Activated CD4-positive, alpha-beta memory T cell treated with anti-CD3 and anti-CD28 coated beads for 36 hours (primary cell): Measurements from ENCODE around the gene IGLL1. TPM values are rescaled to one million over a fixed set of nuclear protein-coding genes. Genes with fewer than 3 reads are reported as not detected.

Experiments
- CTCF ChIA-PET: fragments of 350-600 bp; sonication (Branson Sonifier 250); formaldehyde crosslinking; loops from one replicate; lab custom pipeline; 2021; ENCODE audit warnings: antibody characterized with exemption, inconsistent platforms; lab: Charles Lee
- POLR2A ChIA-PET: fragments of 350-600 bp; sonication (Branson Sonifier 250); formaldehyde crosslinking; loops from one replicate; lab custom pipeline; 2021; ENCODE audit warnings: antibody characterized with exemption; lab: Charles Lee
- DNase-seq: peaks from one replicate; pipeline ENCODE4 v3.0.0-alpha.2; 2020
- H3K27ac Mint-ChIP-seq: one replicate; pipeline ENCODE4 v1.8.0; 2021; ENCODE audit warnings: mixed read lengths
- H3K27me3 Mint-ChIP-seq: one replicate; pipeline ENCODE4 v1.8.0; 2021; ENCODE audit warnings: mixed read lengths
- H3K36me3 Mint-ChIP-seq: one replicate; pipeline ENCODE4 v1.8.0; 2021; ENCODE audit warnings: mixed read lengths
- H3K4me1 Mint-ChIP-seq: one replicate; pipeline ENCODE4 v1.8.0; 2021; ENCODE audit warnings: low read depth, mixed read lengths
- H3K4me3 Mint-ChIP-seq: one replicate; pipeline ENCODE4 v1.8.0; 2021; ENCODE audit warnings: mild to moderate bottlenecking, mixed read lengths
- H3K9me3 Mint-ChIP-seq: one replicate; pipeline ENCODE4 v1.8.0; 2021; ENCODE audit warnings: mixed read lengths
- intact Hi-C: fragments of 100-400 bp; cut with micrococcal nuclease; formaldehyde crosslinking; loops from one replicate; pipeline ENCODE4 v1.15.1; 2023
- total RNA-seq, 2 experiments: library from RNA; stranded (reverse); gene quantifications; one replicate each; pipeline ENCODE4 v1.2.3, GENCODE V29; 2021

The IGLL1 gene
- total RNA-seq, 2 experiments from 2014 or later, result not detected

DNA sequence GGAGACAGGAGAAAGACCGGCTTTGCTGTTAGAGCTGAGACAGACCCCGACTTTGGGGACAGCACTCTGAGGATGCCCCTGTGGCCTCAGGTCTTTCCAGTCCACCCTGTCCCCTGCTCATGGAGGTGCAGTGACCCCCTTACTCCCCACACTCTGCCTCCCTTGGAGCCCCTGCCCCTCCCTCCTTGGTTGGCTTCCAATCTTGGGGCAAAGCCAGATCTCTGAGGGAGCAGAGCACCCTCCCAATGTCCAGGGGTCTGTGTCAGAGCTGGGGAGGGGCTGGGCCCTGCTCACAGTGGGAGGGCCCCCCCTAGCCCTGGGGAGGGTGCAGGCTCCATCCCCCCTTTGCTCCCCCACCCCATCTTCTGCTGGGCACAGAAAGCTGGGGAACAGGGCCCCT is 50.0 kb downstream of the IGLL1 start:
- H3K4me3 Mint-ChIP-seq, result no peak overlapping the region
- H3K27ac Mint-ChIP-seq, result no peak overlapping the region
- H3K4me1 Mint-ChIP-seq, result no peaks in the 10 kb centered on the region
- ChIA-PET POLR2A (no interaction called here), CTCF (interaction anchor here (0.6 kb wide), 1 partner anchor 329 kb away, joined by 4 read pairs; no protein-coding TSS in a partner anchor)
- no peaks in the 10 kb centered on the region for H3K36me3 Mint-ChIP-seq
- no peak for DNase-seq
- intact Hi-C loops, result no loop called here
- peaks cover 9% of the 10 kb centered on the region for H3K27me3 Mint-ChIP-seq
- no peaks in the 10 kb centered on the region for H3K9me3 Mint-ChIP-seq

DNA sequence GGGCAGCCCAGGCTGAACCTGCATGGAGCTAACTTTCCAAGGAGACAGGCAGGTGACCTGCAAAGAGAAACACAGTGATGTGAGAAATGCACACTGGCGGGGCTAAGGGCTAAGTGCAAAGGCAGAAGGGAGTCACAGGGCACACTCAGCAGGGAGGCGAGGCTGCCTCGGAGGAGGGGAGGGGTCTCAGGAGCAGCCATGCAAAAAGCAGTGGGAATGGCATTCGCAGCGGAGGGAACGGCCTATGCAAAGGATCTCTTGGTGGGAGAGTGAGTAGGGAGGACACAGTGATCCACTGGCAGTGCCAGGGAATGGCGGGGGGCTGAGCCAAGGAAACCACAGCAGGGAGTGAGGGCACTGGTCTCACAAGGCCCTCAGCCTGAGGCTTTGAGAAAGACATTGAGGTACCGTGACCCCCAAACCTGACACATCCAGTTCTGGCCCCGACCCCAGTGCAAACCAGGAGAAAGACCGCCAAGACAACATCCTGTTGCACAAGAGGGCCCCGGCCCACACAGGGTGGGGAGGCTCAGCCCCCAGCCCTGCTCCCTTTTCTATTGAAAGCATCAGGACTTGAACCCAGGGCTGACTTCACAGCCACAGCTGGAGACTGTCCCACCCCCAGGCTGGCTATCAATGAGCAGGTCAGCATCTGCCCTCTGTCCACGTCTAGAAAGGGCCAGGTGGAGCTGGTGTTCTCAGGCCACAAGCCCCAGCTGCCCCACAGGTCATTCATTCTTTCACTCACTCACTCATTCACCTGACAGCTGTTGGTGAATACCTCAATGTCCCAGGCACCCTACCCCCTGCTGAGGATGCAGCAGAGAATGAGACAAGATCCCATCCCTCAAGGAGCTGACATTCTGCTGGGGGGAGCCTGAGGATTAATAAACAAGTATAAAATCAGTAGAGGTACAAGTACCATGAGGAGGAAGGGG is 50.7 kb downstream of the IGLL1 start:
- CTCF ChIA-PET, result interaction anchor here (0.6 to 1.3 kb wide), 3 partner anchors 10 to 330 kb away, joined by 3 to 4 read pairs (median 3); no protein-coding TSS in a partner anchor
- Mint-ChIP-seq H3K36me3 (no peaks in the 10 kb centered on the region), H3K4me3 (no peak overlapping the region), H3K27ac (no peak overlapping the region), H3K27me3 (peaks cover 9% of the 10 kb centered on the region), H3K9me3 (no peaks in the 10 kb centered on the region), H3K4me1 (no peaks in the 10 kb centered on the region)
- DNase-seq, result no peak
- POLR2A ChIA-PET, result no interaction called here
- intact Hi-C loops, result no loop called here

DNA sequence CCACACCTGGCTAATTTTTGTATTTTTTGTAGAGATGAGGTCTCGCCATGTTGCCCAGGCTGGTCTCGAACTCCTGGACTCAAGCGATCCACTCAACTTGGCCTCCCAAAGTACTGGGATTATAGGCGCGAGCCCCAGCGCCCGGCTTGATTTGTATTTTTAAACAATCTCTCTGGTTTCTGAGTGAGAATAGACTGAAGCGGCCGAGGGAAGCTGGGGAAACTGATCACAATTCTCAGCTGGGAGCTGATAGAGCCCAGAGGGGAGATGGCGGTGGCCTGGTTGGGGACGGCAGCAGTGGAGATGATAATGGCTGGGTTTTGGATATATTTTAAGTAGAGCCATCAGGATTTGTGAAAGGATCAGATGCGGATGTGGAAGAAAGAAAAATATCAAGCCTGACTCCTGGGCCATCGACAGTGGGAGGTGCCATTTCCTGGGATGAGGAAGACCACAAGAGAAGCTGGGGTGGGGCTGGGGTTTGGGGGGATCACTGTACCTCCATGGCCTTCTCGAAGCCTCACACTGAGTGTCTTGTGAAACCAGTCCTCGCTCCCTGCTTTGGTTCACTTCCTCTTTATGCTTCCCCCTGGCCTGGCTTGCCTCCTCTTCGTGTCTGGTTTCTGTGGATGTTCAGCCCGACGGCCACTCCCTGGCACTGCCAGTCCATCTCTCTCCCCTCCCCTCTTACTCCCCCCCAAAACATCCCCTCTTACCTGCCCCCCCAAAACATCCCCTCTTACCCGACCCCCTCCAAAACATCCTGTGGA is 51.9 kb downstream of the IGLL1 start:
- ChIA-PET POLR2A (no interaction called here), CTCF (interaction anchor here (1.3 kb wide), 1 partner anchor 11 kb away, joined by 3 read pairs; no protein-coding TSS in a partner anchor)
- no peak for DNase-seq
- no peaks in the 10 kb centered on the region for H3K4me1 Mint-ChIP-seq
- peaks cover 12% of the 10 kb centered on the region for H3K27me3 Mint-ChIP-seq
- no peak overlapping the region for H3K27ac Mint-ChIP-seq
- no peaks in the 10 kb centered on the region for H3K9me3 Mint-ChIP-seq
- H3K4me3 Mint-ChIP-seq, result no peak overlapping the region
- no peaks in the 10 kb centered on the region for H3K36me3 Mint-ChIP-seq
- intact Hi-C loops, result no loop called here

DNA sequence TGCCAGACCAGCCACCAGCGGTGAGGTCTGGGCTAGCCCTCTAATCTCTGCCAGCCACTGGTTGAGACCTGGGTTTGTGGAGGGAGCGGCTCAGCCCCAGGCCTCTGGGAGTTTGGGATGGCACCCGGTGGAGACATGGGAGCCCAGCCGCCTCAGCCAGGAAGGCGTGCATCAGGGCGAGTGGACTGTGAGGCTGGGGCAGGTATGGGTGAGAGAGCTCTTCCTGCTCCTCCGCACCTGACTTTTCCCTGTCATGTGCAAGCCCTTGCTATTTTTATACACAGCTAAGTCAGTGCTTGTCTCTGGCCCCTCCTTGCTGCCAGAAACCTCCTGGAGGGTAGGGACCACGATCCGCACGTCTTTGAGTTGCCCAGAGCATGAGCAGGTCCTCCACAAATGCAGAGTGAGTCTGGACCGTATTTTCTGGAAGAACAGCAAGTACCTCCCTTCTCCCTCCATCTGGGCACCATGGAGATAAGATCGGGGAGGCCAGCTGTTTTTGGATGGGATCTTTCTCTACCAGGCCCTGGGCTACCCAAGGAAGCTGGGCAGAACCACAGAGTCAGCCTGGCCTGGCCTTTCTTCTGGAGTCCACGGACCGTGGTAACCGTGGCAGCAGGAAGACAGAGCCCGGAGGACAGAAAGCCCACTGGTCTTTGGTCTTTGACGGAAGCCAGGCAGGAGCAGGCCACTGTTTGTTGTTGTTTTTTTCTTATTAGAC is 53.3 kb downstream of the IGLL1 start:
- ChIA-PET CTCF (no interaction called here), POLR2A (no interaction called here)
- no peaks in the 10 kb centered on the region for H3K36me3 Mint-ChIP-seq
- H3K4me3 Mint-ChIP-seq, result no peak overlapping the region
- DNase-seq, result no peak
- H3K9me3 Mint-ChIP-seq, result no peaks in the 10 kb centered on the region
- H3K4me1 Mint-ChIP-seq, result no peaks in the 10 kb centered on the region
- H3K27me3 Mint-ChIP-seq, result peaks cover 12% of the 10 kb centered on the region
- H3K27ac Mint-ChIP-seq, result no peak overlapping the region
- intact Hi-C loops, result no loop called here

DNA sequence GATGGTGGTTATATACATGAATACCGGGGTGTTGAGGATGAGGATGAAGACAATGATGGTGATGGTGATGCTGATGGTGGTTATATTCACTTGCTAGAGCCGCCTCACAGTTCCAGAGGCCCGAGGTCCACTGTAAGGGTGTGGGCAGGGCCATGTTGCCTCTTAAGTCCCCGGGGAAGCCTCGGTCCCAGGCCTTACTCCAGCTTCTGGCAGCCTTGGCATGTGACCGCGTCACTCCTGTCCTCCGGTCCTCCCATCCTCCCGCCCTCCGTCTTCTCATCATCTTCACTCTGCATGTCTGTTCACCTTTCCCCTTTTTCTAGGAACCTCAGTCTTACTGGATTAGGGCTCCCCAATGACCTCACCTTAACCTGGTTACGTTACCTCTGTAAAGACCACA is 54.6 kb downstream of the IGLL1 start:
- intact Hi-C loops, result no loop called here
- Mint-ChIP-seq H3K27me3 (peaks cover 13% of the 10 kb centered on the region), H3K27ac (no peak overlapping the region), H3K36me3 (no peaks in the 10 kb centered on the region), H3K9me3 (no peaks in the 10 kb centered on the region), H3K4me1 (peaks cover 4% of the 10 kb centered on the region), H3K4me3 (no peak overlapping the region)
- DNase-seq, result no peak
- ChIA-PET POLR2A (no interaction called here), CTCF (no interaction called here)

DNA sequence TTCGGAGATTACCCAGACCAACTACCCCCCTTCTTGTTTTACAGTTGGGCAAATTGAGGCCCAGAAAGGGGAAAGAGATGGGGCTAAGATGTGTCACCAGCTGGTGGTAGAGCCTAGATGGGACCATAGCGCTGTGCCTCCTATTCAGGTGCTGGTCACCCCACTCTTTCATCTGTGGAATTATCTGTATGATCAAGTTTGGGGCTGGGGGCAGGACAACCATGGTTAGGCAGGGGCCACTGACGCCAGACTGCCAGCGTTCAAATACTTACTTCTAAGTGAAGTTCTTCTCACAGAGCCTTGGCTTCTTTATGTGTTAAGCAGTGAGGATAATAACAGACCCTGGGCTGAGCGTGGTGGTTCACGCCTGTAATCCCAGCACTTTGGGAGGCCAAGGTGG is 55.9 kb downstream of the IGLL1 start:
- H3K9me3 Mint-ChIP-seq, result no peaks in the 10 kb centered on the region
- peaks cover 4% of the 10 kb centered on the region for H3K4me1 Mint-ChIP-seq
- H3K27ac Mint-ChIP-seq, result no peak overlapping the region
- no peak for DNase-seq
- intact Hi-C loops, result no loop called here
- no peaks in the 10 kb centered on the region for H3K36me3 Mint-ChIP-seq
- CTCF ChIA-PET, result no interaction called here
- H3K27me3 Mint-ChIP-seq, result peaks cover 13% of the 10 kb centered on the region
- POLR2A ChIA-PET, result no interaction called here
- no peak overlapping the region for H3K4me3 Mint-ChIP-seq

DNA sequence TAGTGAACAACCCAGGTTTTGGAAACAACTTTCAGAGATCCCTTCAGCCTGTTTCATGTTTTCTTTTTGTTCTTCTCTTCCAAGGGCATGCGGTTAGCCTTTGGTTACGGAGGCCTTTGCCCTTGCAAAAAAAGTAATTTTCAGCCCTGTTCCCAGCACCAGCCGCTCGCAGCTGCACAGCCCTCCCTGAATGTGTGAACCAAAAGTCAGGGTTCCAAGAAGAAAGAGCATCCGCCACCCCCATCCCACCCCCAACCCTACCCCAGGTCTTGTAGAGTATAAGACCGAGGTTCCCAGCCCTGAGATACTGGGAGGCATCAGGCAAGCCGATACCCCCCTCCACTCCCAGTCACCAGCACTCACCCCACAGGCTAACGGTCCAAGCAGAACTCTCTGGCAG is 56.4 kb downstream of the IGLL1 start:
- intact Hi-C loops, result no loop called here
- Mint-ChIP-seq H3K4me1 (peaks cover 4% of the 10 kb centered on the region), H3K4me3 (no peak overlapping the region), H3K27me3 (peaks cover 13% of the 10 kb centered on the region), H3K36me3 (no peaks in the 10 kb centered on the region), H3K27ac (no peak overlapping the region), H3K9me3 (no peaks in the 10 kb centered on the region)
- CTCF ChIA-PET, result no interaction called here
- POLR2A ChIA-PET, result no interaction called here
- DNase-seq, result no peak

Other genes starting within 250 kb of the IGLL1 start
- under 1 TPM; 0.36 to 0.62 TPM for gene DRICH1, start 52.0 kb upstream of the IGLL1 start, total RNA-seq
- gene RGL4, start 110.7 kb upstream of the IGLL1 start, total RNA-seq, result 1 to 10 TPM; 7.7 to 9.1 TPM
- 1 to 10 TPM; 1.2 to 1.3 TPM for gene ZNF70, start 170.8 kb upstream of the IGLL1 start, total RNA-seq
- not detected for gene VPREB3, start 174.1 kb upstream of the IGLL1 start, total RNA-seq
- under 1 TPM; 0.31 to 0.90 TPM for gene C22orf15, start 182.7 kb upstream of the IGLL1 start, total RNA-seq
- 100 to 1,000 TPM; 144 to 157 TPM for gene CHCHD10, start 187.7 kb upstream of the IGLL1 start, total RNA-seq
- gene MMP11, start 192.6 kb upstream of the IGLL1 start, total RNA-seq, result 1 to 10 TPM in 1 of 2 experiments, under 1 TPM in 1; 0.70 to 1.0 TPM
- 10 to 100 TPM; 71.3 to 72.5 TPM for gene SMARCB1, start 206.7 kb upstream of the IGLL1 start, total RNA-seq